ENCODE data around the gene CDH13.

- no peak for TF ChIP-seq EZH2 (IDR thresholded peaks at IDR 0.05; ENCODE audit: borderline replicate concordance, low read depth, low read length, severe bottlenecking)
- TF ChIP-seq CTCF (IDR thresholded peaks at IDR 0.05; ENCODE audit: borderline replicate concordance, extremely low read depth, low read length, poor library complexity, severe bottlenecking): no peak
These were observed 393.2 kb downstream of the CDH13 start for GRCh38 chr16:83019963-83020362.
